GM21717 (cell line): ENCODE data around the gene TNS3.

ENCODE experiments used
- ATAC-seq: cut with Tn5 transposase; IDR thresholded peaks from one replicate; pipeline ENCODE4 v1.9.1; 2021; ENCODE audit warnings: mild to moderate bottlenecking, moderate library complexity; ENCODE audit not compliant: unreplicated experiment

TNS3 gene

DNA sequence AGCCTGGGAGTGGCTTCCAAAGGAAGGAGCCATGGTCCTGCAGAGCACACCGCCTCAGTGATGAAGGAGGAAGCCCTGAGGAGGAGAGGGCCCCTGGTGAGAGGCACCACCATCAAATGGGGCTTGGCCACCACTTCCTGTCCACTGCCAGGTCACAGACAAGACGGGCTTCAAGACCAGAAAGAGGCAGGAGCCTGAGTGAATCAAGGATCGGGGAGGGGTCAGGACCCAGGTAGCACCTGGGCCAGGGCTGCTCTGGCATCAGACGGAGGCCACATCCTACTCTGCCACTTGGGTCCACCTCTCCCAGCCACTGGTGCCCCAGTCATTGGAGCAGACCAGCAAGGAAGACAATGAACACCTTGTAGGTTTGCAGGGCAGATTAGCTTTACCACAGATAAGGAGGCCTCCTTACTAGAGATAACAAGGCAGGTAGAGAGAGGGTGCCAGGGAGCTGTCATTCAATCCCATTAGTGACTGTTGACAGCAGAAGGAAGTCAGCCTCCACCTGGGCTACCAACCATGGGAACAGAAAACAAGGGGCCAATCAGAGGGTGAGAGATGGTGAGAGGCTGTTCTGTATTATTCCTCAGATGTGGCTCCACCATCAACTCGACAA, 143.4 kb downstream of the TNS3 start:
- ATAC-seq, result no peak

DNA sequence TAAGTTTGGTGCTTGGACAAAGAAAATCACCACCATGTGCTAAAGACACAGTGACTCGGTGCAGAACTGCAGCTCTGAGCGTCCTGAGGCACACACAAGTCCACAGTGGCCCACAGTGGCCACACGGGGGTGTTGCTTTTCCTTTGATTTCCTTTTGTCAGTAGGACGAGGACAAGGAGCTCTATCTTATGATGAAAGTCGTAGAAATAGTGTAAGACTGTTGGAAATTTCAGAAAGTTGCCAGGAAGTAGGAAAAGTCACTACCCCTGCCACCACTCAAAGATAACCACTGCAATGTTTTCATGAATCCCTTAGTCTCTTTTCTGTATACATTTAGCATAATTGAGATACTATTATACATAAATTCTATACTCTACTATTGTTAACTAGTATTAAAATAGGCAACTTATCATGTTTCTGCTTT, 146.0 kb downstream of the TNS3 start:
- ATAC-seq, result no peak

DNA sequence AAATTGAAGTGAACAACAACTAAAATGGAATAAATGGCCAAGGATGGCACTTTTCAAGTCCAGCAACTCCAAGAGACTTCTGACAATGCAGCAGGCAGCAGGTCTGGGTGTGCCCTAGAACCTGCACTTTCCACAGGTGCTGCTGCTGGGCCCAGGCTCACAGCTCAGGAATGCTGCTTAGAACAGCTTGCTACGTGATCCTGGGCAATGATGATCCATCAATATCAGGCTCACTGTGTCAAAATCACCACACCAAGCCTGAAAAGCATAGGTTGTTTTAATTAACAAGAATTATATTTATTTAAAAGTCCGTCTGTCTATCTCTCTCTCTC, 148.4 kb downstream of the TNS3 start:
- ATAC-seq, result no peak

DNA sequence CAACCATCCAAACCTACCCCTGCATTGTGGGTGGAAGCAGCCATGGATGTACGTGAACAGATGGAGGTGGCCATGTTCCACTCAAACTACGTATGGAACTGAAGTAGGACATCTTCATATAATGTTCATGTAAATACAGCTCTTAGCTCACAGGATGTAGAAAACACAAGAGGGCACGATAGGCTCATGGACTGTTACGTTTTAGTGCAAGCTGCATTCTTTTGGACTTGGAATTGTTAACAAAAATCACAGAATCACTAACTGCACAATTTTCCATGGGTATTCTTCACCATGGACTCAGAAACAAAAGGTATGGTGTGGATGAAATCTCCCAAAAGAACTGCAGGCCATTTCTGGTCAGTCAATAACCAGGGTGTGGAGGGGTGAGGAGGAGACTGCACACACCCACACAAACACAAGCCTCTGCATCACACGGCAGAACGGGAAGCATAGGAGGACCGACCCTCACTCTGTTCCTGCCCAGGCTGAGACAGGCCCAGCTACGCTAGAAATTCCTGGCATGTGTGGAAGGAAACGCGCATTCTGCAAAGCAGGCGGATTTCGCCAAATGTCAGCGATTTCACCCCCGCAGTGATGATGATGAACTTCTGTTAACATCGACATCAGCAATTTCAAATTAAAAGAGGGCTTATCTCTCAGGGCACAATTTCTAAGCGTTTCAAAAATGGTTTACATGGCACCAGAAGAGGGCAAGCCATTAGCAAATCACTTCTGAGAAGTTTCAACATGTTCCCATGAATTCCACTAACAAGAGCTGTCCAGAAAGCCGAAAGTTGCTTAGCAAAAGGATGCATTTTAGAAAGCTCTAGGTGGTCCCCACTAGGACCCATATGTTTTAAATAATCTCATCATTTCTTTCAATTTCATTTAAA, 149.0 kb downstream of the TNS3 start:
- ATAC-seq, result no peak

DNA sequence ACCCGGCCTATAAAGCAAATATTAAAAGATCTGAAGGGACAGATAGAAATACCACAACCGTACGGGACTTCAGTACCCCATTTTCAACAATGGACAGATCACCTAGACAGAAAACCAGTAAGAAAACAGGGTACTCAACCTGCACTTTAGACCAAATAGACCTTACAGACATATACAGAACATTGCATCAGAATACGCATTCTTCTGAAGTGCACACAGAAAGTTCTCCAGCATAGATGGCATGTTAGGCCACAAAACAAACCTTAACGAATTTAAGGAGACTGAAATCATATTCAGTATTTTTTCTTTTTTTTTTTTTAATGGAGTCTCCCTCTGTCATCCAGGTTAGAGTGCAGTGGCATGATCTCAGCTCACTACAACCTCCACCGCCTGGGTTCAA, 151.5 kb downstream of the TNS3 start:
- no peak for ATAC-seq

DNA sequence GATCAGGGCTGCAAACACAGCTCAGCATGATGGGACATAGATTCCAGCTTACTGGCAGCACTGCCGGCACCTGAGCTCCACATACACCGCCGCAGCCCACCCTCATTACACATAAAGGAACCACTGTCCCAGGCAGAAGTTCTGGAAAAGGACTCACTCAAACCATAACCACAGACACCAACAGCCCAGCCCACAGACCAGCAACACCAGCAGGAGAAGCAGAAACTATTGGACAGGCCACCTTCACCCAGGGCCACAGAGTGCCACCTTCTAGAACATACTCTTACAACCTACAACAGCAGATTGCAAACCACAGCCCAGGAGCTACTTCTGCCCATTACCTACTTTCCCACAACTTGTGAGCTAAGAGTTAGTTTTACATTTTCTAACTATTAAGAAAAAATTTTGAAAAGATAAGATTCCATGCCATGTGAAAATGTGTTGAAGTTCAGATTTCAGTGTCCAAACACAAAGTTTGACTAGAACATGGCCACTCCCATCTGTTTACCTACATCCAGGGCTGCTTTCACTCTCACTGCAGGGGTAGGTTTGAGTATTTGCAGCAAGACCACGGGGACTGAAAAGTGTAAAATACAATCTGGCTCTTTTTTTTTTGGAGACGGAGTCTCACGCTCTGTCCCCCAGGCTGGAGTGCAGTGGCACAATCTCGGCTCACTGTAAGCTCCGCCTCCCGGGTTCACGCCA, 153.0 kb downstream of the TNS3 start:
- no peak for ATAC-seq

DNA sequence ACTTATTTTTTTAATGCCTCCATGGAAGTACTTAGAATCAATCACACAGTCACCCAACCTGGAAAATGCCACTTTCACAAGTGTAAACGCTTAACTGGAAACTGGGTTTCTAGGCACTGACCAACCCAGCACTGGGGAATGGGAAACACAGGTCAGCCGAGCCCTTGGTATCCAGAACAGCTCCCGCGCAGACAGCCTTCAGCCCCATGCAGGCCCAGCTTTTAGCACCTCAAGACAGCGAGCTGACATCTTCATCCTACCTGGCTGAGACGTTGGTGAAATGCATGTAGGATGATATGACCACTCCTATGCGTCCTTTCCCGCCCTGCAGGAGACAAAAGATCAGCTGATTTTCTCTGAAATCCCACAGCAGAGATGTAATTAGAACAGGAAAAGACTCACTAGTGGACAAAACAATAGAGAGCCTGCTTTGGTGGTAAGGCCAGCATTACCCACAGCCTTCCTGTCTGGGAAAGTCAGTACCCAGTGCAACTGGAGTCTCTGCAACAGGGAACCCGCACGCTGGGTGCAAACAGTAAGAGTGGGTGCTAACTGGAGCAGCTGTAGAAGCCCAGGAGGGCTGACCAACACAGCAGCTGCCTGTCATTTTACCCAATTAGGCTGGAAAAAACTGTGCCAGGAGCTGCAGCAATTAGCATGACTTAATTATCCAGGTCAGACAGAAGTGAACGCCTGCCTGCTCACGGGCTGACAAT, 153.7 kb downstream of the TNS3 start:
- ATAC-seq, result no peak

DNA sequence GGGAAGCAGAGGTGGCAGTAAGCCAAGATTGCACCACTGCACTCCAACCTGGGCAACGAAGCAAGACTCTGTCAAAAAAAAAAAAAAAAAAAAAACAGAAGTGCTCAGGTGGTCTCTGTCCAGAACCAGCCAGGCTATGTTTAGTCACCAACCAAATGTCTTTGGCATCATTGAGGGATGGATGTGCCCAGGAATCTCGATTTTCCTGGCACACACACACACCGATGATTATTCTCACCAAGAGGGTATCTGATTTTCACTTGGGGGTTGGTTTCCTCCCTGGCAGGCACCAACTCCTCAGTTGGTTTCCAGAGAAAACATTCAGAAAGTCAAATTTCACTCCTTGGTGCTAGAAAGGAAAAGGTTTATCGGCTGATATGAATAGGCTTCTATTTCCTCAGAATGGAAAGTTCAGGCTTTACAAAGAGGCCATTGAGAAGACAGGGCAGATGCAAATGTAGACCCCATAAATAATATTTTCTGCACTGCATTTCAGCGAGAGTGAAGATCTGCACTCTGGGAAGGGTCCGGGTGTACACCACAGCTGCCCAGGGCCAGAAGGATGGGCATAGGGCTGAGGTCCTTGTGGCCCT, 154.8 kb downstream of the TNS3 start:
- no peak for ATAC-seq

DNA sequence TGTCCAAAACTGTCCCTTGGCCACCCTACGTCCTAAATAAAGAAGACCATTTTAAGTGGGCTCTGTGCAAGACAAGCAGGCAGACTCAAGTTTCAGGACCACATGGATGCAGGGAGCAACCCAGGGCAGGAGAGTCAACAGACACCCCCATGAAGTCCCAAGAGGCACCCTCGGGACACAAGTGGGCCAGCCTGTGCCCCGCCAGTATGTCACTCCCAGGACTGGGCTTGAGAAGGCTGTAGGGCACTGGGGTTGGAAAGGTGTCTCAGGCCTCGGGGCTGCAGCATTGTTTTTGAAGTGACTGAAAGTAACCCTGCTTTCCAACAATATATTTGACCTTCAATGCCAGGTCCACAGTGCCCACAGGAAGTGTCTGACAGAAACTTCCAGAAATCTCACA, 157.4 kb downstream of the TNS3 start:
- no peak for ATAC-seq

DNA sequence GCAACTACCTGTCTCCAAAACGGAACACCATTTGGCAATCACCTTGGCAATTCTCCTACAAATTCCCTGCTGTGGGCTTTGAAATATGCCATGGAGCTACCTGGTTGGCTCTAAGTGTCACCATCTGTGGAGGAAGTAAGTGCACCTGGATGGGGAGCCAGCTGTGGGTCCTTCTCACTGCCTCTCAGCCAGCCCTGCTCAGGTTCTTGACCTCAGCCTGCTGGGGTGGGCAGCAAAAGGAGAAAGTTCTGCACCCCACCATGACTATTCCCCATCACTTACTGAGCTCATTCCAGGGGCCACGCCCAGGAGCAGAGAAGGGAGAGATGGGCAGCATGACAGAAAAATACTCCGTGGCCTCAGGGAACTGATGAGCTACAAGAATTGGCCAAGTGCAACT, 158.7 kb downstream of the TNS3 start:
- ATAC-seq, result no peak

DNA sequence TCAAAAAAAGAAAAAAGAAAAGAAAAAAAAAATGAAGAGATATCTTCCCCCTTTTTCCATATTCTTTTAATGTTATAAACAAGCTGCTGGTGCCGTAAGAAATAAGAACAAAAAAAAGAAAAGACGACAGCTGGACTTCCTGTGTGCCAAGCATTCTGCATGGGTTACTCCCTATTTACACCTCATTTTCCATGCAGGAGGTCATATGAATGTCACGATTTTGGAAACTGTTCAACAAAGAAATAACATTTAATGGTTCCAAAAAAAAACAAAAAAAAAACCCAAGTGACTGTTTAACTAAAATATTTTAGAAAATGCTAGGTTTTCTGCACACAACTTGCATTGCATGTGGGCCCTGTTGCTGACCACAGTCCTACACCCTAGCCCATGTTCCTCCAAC, 159.3 kb downstream of the TNS3 start:
- ATAC-seq, result no peak

DNA sequence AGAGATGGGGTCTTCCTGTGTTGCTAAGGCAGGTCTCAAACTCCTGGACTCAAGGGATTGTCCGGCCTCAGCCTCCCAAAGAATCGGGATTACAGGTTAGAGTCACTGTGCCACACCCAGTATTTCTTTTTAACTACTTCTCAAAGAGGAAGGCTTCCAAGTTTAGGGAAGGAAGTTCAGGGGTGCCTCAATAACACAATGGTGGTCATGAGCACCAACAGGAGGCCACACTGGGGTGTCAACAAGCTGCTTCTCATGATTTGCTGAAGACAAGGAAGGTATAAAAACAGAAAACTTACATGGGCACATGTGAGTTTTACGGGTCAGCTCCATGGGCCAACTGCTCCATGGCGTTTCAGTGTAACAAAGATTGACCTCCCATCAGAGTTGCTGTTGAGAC, 160.5 kb downstream of the TNS3 start:
- no peak for ATAC-seq

DNA sequence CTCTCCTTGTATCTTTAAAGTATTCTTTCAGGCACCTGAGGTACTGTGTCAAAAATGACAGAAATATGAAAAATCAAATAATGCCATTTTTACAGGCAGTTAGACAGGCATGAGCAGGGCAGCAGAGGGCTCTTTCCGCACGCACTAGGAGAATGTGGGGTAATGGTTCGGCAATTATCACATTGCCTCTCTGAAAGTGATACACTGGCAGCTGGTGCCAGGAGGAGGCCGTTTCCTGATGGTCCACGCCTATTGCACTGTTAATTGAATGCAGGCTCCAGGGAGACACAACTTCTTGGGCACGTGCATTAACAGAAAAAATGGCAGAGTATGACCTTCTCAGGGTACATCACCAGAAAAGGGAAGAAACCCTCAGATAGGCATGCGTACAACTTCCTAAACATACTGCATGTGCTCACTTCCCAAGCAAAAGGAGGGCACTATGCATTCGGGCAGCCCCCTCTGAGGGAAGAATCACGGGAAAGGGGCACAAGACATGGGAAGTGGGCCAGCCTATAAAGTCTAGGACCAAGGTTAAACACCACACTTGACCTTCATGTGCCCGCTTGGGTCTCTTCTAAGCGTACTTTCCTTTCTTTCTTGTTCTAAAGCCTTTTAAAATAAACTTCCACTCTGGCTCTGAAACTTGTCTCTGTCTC, 161.7 kb downstream of the TNS3 start:
- no peak for ATAC-seq

DNA sequence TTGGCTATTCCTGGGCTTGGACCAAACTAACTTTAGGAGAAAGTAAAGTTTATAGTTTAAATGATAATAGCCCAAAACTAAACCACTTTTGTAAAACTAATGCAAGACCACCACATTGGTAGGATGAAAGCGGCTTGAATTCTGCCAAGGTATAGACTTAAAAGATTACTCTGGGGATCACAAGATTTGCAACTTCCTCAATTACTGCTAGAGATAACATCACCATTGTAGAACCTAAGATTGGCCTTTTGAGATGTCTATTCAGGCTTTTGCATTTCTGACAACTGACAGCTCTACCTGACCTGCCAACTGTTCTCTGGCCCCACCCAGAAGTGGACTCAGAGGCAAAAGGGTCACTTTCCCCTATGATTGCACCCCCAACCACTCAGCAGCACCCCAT, 162.4 kb downstream of the TNS3 start:
- ATAC-seq, result no peak

DNA sequence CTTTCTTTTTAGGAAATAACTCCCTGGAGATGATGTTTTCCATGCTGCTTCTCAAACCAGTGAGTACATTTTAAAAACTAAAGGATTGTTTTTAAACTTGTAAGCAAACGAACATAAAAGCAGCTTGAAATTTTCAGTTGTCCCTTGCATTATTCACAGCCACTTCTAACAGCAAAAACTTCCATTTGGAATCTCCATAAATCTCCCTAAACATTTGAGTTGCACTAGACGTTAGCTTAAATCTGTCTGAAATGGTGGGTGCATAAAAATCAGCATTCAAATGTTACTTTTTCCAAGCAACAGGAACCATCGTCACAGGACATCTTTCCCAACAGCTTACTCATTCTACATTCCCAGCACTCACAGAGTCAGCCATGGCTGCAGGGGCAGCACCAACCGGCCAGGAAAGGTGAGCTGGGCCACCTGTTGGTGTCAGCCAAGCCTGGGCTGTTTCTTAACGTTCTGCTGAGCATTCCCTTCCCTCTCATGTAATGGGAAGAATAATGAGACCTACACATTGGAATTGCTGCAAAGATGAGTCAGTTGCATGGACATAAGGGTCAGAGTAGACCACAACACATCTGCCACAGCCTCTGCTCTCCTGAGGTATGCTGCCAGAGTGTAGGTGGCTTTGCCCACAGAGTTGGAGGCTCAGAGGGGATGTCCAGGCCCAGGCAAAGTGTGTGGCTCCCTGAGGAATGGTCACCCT, 163.2 kb downstream of the TNS3 start:
- no peak for ATAC-seq

DNA sequence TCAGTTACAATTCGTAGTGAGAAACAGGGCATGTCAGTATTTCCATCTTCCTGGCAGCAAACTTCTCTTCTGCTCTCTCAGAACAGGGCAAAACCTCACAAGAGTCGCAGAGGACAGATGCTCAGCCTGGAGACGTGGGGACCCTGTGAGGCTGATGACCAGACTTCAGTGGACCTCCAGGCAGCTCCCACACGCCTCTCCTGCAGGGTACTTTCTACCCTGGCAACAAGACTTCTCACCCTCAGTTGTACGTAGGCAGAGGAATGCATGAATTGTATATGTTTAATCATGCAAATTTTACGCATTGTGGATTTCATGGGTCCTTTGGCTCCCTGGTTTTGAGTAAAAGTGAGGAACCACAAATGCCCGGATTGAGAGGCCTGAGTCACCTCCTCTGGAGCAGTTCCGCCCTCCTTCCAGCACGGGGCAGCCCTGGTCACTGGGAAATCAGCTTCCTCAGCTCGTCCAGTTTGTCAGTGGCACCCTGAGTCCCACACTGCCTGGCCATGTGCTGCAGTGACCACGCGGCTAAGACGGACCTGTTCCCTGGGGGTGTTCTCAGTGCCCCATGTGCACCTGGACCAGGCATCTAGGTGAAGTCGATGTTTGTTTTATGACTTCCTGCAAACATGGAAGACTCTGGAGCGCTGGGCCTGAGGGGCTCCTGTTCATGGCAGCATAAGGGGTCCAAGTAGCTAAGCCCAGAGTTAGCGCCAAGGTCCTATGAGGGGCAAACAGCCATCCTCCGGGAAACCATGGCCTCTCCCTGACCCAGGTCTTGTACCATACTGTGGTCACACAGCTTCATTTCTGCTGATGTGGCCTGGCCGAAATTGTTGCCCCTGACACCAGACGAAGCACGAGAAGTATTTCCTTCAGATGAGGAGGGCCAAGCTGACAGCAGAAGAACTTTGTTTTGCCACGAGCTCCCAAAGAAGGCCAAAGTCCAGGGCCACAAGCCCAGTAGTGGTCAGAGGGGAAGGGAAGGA, 165.1 kb downstream of the TNS3 start:
- no peak for ATAC-seq

DNA sequence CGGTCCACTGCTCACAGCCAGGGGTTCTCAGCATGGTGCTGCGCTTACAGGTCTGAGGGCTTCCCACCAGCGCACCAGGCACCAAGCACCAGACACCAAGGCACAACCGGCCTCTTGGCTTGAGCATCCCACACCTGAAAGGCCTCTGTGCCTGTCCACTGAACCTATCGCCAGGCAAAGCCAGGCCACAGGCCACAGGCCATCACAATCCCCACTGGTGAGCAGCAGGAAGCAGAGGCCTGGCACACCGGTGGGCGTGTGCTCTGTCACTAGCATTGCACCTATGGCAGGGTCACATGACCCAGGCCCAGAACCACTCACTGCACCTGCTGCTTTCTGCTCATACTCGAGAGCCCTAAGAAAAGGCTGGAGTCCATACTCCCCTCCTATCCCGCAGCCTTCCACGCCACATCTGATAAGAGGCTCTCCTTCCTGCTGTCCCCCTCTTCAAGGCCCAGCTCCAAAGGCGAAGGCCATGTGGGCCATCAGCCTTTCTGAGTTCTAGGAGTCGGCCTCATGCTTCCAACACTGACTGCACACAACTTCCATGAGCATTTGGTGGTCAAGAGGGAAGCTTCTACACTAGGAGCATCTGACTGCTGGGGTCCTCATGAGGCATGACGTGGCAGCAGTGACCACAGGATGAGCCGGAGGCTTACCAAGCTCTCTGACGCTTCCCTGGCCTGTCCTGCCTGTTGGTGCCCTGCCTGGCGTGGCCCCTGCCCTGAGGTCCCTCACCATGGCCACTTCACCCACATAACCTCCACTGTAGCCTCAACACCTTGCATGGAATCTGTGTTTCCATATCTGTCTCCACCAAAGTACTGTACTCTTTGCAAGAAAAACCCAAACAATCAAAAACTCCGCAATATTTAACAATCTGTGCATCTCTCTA, 166.3 kb downstream of the TNS3 start:
- no peak for ATAC-seq
